Activated CD8-positive, alpha-beta memory T cell treated with anti-CD3 and anti-CD28 coated beads for 4 hours (primary cell): ENCODE measurements around the gene LAMP1.
"Not testable (repeated sequence)": the region's sequence is repeated elsewhere in the genome, so short reads cannot be mapped to it uniquely, and the experiment has no call there.

Experiments used
- DNase-seq, 2 donors: peaks; one replicate each; pipeline ENCODE4 v3.0.0-alpha.2; 2020; ENCODE audit warnings: low read depth in 2 of 2

LAMP1 gene

DNA sequence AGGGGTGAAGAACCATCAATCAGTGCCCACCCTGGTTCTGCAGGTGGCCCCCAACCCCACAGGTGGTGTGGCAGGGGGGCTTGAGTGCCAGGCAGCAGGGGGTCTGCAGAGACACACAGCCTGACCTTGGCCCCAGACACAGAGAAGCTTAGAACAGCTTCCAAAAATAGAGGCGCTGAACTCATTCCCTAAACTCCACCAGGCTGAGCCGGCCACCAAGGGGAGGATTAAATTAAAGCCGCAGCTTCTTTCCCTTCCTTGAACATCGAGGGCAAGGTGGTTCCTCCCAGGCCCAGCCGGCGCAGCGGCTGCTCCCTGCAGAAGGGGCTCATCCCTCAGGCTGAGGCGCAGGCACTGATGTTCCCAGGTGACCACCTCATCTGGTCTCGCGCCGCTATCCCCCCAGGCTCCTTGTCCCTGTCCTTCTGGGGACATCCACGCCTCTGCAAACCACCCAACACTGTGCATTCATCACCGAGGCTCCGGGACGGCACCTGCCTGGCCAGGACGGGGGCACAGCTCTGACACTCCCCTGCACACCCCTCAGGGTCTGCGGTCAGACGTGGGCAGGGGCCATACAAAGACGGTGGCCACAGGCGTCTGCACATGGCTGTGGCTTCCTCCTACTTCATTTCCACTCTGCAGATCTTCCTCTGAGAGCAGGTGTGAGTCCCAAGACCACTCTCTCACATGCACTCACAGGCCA lies 30.9 kb downstream of the LAMP1 start:
- no peak for DNase-seq

DNA sequence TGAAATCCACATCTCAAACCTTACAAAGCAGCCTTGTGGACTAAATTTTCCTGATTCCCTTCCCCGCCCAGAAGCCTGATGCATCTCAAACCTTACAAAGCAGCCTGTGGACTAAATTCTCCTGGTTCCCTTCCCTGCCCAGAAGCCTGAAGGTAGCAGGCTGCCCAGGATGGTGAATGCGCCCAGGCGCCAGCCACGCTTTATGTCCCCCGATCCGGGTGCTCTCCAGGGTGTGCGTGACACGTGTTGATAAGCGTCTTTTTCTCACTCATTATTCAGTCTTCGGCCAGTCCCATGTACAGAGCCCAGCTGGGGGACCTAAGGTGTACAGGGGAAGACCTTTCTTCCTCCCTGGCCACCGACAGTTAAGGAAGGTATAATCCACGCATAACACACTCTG lies 31.8 kb downstream of the LAMP1 start:
- no peak for DNase-seq

DNA sequence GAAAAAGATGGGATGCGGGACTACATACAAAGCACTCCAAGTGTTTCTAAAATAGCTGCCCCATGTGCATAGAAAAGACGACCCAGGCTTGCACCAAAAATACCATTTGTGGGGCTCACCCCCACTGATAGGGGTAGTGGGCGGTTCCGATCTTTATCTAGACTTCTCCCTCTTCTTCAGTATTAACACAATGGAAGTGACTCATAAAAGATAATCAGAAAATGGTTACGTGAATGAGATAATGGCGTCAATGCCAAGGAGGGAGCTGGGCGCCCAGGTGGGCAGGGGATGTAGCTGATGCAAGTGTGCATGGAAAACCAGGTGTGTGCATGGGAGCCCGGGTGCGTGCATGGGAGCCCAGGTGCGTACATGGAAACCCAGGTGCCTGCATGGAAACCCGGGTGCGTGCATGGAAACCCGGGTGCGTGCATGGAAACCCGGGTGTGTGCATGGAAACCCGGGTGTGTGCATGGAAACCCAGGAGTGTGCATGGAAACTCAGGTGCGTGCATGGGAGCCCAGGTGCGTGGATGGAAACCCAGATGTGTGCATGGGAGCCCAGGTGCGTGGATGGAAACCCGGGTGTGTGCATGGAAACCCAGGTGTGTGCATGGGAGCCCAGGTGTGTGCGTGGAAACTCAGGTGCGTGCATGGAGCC lies 32.7 kb downstream of the LAMP1 start:
- no peak for DNase-seq

DNA sequence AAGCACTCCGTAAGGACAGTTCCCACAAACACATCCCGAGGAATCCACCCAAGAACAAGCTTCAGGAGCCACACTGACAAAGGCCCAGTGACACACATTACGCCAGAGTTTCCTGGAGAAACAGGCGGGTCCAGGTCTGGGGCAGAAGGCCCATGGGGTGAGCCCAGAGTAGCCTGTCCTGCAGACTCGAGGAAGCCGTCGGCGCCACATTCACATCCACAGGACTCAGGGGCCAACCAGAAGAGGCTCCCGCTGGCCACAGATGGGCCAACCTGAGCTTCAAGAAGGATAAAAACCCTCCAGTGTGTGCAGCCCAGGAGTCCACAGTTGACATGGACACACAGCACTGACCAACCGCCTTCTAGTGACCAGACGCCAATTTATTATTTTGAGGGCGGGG lies 35.6 kb downstream of the LAMP1 start:
- DNase-seq = no peak

DNA sequence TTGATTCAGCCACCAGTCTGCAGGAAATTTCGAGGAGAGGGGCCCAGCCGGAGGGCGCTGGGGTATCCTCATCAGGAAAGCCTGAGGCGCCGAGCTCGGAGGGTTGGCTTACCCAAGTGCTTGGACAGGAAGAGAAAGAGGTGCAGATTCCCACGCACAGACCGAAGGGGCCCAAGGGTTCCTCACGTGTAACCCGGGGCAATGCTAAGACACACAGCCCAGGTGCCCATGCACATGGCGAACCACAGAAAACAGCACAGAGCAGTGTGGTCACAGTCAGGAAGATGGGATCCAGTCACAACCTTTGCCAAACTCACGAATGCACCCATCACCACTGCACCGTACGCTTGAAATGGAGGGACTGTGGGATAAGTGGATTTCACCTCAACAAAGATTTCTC lies 36.0 kb downstream of the LAMP1 start:
- no peak for DNase-seq

DNA sequence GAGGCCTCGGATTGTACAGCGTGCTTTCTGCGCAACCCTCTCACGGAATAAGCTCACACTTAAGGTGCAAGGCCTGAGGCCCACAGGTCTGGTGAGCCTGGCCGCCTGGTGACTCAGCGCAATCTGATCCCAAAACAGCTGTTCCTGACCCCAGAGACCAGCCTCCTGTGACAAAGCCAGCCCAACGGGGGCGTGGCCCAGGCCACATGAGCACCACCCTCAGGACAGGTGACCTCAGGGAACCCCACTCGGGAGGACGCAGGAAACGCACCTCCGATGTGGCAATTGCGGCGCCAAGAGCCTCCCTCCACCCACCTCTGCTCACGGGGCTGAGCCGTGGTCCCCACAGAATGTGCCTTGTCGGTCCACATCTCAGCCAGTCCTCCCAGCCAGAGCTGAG lies 40.5 kb downstream of the LAMP1 start:
- DNase-seq = no peak

DNA sequence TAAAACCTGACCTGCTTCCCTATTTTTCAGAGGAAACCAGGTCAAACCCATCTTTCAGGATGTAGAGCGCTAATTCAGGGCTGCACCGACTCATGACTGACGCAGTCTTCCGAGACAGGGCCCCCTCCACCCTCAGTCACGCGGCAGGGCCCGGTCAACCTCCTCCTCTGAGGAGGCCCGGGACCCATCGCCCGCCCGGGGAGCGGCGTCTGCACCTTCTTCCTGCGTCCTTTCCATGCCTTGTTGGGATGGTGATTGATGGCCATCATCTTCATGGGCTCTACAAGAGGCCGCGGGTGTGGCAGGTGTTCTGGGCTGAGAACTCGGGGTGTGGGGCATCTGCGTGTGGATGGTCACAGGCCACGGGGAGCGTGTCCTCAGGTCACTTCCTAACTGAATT lies 40.9 kb downstream of the LAMP1 start:
- DNase-seq = no peak

DNA sequence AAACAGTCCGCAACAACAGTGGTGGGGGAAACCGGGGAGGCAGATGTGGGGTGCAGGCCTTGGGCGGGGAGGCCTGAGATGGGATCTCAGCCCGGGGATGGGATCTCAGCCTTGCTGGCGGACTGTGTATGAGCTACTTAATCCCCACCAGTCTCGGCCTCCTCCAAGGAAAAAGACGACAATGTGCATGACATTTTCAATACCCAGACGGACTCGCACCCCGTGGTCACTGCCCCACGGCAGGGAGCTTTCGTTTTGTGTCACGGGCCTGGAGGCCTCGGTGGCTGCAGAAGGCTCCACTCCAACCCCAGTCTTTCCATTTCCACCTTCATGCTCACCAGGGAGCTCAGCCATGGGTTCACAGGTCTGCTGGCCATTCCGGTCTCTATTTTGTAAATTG lies 41.4 kb downstream of the LAMP1 start:
- DNase-seq = no peak

DNA sequence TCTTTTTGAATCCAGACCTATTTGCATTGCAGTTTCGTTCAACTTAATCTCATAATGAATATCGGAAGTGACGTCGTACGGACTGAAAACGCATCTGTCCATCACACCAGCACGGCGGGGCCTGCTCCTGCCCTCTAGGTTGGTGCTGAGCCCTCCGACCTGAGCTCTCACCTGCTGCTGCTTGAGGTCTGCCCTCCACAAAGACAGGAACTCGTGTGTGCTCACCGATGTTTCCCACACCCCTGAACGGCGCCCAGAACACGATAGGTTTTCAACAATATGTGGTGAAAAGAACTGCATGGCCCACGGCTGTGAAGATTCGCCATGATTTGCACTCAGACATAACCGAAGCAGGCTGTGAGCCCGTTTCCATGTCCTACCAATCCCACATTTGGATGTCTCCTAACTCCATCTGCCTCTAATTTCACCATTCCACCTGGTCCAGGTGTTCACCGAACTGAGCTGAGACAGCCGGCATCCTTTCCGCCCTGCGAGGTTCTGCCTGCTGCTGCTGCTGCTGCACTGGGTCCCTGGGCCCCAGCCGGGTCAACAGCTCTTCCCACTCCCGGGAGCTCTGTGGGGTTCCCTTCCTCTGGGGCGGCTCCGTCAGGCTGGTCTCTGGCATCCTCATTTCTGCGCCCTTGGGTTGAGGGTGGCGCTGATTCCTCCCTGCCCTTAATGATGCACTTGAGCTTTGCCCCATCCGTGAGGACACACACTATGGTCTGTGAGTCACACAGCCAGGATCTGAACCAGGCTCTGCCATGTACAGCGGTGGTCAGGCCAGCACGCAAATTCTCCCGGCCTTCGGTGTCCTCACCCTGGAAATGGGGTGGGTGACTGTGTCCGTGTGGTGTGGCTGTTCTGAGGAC lies 46.0 kb downstream of the LAMP1 start:
- no peak for DNase-seq

DNA sequence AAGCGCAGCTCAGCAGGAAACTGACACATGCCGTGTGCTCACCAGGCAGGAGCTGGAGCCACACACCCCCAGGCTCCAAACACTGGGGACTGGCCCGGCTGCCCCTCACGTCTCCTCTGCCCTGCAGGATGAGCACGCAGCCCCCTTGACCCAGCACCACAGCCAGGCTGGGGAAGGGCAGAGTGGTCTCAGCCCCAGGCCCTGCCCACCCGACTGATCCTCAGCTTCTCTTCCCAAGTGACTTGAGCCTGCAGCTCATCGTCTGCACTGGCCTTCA lies 46.6 kb downstream of the LAMP1 start:
- DNase-seq = no peak

DNA sequence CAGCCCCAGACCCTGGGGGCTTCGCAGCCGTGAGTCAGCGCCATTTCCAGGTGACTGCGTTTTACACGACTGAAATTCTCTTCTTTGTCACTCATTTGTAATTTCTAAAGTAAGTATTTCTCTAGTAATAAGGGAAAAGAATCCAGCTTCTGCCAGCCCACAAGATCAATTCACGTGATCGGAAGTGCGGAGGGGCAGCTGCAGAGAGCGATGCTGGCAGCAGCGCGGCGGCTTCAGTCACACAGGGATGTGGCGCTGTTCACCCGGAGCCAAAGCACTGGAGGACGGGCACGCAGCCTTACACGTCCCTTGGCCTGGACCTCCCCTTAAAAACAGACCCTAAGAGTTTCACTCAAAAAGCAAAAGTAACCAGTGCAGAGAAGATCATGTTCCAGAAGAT lies 48.4 kb downstream of the LAMP1 start:
- DNase-seq = no peak

DNA sequence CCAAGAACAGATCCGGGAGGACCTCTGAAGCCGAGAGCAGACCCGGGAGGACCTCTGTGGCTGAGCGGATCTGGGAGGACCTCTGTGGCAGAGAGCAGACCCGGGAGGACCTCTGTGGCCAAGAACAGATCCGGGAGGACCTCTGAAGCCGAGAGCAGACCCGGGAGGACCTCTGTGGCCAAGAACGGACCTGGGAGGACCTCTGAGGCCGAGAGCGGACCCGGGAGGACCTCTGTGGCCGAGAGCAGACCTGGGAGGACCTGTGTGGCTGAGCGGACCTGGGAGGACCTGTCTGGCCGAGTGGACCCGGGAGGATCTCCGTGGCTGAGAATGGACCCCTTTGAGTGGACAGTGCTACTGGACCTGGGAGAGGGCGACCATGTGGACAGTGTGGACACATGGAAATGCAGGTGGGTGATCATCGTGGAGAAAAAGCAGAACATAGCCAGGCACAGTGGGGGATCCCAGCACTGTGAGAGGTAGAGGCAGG lies 50.7 kb downstream of the LAMP1 start:
- DNase-seq = not testable (repeated sequence)

DNA sequence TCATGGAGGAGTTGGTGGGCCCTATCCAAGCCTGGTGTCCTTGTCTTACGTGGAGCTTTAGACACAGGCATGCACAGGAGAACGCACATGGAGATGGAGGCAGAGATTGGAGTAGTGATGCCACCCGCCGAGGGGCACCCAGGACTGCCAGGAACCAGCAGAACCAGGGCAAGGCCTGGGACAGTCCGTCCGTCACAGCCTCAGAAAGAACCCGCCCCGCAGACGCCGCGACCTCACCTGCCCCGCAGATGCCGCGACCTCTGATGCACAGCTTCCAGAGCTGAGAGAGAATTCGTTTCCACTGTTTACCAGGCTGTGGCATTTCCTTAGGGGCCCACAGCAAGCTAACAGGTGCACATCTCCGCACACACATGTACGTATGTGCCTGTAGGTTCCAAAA lies 51.6 kb downstream of the LAMP1 start:
- DNase-seq = no peak

DNA sequence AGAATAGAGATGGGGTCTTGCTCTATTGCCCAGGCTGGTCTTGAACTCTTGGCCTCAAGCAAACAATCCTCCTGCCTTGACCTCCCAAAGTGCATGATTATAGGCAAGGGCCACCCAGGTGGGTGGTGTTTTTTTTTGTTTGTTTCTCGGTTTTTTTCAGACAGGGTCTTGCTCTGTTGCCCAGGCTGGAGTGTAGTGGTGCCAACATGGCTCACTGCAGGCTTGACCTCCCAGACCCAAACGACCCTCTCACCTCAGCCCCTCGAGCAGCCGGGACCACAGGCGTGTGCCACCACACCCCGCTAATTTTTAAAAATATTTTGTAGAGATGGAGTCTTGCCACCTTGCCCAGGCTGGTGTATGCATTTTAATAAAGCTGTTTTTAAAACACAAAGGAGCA lies 52.0 kb downstream of the LAMP1 start:
- DNase-seq = no peak

DNA sequence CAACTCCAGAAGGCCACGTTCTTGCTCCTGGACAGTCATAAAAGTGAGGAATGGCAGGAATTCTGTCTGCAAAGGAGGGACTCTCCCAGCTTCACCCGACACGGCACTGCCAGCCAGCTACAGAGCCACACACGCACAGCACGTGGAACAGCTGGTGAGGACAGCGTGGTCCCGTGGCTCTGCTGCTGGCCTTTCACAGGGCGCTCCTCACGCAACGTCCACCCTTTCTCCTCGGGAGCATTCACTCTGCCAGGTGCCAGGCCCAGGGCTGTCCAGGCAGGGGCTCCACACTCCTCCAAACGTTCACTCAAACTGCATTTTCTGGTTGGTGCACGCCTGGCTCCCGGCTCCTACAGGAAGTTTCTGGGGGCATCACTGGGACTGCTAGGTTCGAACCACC lies 52.5 kb downstream of the LAMP1 start:
- DNase-seq = no peak

DNA sequence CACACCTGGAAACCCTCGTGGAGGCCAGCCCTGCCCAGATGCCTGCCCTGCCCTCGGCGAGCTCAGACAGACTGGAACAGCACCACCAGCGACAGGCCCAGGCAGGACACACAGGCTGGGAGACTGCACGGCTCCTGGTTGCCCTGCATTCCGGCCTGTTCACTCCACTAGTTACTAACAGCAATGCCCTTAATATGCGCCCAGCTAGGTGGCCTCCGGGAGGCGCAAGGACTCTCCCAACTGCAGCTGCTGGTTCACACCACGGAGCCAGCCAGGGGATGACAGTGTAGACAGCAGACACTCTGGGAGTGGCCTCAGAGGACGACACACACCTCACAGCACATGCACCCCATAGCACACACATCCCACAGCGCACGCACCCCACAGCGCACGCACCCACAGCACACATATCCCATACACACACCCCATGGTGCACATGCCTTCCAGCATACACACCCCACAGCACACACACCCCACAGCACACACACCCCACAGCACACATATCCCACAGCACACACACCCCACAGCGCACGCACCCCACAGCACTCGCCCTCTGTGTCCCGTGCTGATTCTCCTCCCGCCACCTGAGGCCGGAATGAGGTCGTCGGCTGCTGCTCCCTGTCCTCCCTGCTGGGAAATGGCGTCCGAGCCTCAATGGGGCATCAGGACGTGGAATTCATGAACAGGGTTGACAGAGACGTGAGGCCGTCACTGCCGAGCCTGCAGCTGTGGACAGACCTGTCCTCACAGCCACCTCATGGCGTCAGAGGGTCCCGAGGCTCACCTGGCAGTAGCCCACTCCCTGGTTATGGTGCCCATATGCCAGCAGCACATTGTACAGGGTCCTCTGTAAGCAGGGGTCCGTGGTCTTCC lies 53.3 kb downstream of the LAMP1 start:
- DNase-seq = no peak

DNA sequence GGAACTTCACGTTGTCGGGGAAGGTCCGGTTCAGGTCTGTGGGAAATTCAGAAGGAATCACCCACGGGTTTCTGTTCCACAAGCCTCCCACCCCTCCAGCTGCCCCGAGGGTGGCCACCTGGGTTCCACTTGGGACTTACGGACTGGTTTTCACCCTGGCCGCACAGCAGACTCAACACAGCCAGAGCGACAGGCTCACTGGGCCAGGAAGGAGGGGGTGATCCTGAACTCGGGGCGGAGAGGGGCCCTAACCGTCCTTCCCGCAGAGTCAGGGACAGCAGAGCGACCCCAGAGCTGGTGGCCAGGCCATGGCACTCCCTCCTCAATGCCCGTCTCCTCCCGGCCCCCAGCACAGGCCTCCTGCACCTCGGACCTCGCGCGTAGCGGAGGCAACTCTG lies 53.9 kb downstream of the LAMP1 start:
- no peak for DNase-seq

DNA sequence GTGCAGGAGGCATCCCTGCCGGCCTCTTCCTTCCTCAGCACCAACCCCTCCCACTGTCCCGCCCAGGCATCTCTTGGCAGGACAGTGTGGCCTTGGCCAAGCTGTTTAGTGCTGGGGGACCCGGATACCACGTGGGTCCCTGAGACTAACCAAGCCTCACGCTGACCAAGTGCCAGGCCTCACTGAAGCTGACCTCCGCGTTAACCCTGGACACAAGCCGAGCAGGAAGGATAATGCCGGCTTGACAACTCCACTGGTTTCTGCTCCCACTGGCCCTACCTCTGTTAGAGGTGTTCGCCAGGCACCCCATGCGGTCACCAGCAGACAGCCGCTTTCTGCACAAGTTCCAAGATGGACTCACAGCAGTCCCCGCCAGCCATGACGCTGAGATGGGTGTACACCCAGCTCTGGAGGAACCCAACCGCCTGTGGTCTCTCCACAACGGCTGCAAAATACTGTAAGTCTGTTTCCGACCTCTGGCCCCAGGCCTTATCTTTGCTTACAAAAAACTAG lies 54.5 kb downstream of the LAMP1 start:
- no peak for DNase-seq

DNA sequence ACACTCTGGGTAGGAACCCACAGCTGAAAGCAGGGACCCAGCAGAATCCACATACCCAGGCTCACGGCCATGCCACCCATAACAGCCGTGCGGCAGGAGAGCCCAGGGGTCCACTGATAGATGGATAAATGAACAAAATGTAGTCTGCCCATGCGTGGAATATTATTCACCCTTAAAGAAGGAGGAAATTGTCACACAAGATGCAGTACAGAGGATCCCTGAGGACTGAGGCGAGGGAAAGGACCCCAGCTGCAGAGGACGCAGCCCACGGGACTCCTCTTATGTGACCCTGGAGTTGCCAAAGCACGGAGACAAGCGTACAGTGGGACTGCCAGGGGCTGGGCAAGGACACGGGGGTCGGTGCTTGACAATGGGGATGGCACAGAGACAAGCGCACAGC lies 56.2 kb downstream of the LAMP1 start:
- DNase-seq = no peak

DNA sequence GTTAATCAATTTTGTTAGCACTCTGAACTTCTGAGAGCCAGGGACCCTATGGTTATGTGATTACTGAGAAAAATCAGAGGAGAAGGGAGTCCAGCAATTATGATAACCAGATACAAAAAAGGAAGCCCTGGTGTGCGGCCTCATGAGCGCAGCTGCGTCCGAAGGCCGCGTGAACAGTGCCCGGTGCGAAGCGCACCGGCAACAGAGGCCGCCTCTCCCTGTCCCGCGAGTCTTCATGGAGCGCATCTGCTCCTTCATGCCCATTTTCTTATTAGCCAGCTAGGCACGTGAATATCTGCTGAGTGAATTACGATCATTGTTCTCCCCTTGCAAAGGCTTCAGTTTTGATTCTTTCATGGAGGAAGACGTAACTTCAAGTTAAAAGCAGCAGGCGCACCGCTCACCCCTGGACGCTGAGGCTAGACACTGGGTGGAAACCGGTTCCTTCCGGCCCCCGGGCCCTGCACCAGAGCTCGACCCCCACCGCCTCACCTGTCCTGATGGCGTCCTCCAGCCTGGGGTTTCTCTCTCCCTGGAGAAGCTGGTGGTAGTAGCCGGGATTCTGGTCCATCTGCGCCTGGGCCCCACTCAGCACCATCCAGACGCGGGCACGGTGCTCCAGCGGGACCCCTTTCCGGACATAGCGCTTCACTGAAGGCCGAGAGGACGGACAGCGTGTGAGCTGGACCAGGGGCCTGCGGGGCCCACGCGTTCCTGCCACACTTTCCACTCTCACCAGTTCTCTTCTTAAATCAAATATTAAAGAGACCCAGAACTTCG lies 58.0 kb downstream of the LAMP1 start:
- no peak for DNase-seq

DNA sequence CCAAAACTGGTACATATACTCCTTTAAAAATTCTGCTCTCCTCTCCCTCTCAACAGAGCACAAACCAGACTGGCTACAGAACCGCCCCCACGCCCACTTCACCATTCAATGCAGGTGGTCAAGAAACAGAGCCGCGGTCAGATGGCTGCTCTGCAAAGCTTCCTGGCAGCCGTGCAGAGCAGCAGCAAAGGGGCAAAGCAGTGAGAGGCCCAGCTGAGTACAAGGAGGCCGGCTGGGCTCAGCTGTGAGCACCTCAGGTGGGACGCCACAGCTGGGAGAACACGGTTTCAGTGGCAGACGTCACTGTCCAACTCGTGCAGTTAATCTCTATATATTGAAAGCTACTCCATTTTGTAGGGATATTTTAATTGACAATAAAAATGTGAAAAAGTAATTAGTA lies 58.6 kb downstream of the LAMP1 start:
- DNase-seq = no peak
